GM18873 (cell line): ENCODE data around the gene STAT3.
"Not testable (repeated sequence)": the region's sequence is repeated elsewhere in the genome, so short reads cannot be mapped to it uniquely, and the experiment has no call there.

Experiments used
- ATAC-seq: cut with Tn5 transposase; IDR thresholded peaks from one replicate; pipeline ENCODE4 v1.9.1; 2021; ENCODE audit warnings: mild to moderate bottlenecking, moderate library complexity, moderate number of reproducible peaks; ENCODE audit not compliant: unreplicated experiment, low FRiP score

Gene STAT3

DNA sequence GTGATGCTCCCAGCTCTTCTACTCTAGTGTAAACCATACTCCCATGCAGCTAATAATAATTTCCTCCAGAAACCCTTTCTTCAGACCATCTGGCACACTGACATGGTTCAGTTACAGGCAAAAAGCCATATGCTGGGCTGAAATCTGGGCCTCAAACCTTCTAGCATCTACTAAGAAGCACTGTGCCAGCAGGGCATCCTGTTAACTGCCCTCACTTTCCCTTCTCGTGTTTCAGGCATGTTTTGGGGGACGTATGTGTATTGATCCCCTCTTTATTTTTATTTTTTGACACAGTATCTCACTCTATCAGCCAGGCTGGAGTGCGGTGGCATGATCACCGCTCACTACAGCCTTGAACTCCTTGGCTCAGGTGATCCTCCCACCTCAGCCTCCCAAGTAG, 66.7 kb downstream of the STAT3 start:
- ATAC-seq, result no peak

GRCh38 chr17:42317967-42318366, 70.3 kb downstream of the STAT3 start:
- ATAC-seq, result not testable (repeated sequence)

- ATAC-seq, result no peak
These were observed 70.9 kb downstream of the STAT3 start for GRCh38 chr17:42317266-42317845.

DNA sequence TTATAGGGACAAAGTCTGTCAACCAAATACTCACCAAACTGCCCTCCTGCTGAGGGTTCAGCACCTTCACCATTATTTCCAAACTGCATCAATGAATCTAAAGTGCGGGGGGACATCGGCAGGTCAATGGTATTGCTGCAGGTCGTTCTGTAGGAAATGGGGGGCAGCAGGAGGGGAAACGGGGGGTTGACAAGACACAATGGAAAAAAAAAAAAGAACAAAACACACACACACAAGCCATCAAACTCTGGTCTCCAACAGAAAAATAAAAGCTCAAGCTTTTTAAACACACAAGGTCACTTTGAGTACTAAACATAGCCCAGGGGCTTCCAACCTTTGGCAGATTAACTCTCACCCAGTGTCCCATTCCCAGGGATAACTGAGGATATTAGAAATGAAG, 71.5 kb downstream of the STAT3 start:
- no peak for ATAC-seq

GRCh38 chr17:42315402-42316156, 72.7 kb downstream of the STAT3 start:
- ATAC-seq, result no peak

DNA sequence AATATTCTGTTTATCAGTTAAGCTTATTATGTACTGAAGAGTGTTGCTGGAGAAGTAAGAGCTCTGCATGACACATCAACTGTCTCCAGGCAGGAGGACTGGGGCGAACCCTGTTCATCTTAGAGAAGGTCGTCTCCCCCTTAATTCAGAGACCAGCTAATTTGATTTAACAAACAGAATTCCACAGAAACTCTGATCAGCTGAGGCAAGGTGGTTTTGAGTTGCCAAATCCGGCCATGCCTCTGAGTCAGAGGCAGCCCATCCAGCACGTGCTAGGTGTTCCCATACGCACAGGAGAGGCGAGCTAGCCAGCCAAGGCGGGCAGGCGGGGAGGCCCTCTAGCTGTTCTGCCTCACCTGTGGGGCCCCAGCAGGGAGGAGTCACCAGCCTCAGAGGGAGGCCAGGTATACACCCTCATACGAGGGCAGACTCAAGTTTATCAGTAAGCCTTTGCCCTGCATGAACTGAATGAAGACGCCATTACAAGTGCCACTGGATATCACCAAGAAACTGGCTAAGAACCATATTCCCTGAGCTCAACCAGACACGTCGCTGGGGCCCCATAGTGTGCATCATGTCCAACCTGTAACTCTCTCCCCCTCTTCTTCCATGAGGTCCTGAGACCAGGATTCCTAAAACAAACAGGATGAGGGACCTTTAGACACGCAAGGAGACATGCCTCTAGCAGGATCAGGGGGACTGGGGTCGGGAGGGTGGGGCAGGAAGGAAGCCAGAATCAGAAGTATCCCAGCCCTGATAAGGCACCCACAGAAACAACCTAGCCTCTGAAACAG, 74.3 kb downstream of the STAT3 start:
- ATAC-seq, result no peak

DNA sequence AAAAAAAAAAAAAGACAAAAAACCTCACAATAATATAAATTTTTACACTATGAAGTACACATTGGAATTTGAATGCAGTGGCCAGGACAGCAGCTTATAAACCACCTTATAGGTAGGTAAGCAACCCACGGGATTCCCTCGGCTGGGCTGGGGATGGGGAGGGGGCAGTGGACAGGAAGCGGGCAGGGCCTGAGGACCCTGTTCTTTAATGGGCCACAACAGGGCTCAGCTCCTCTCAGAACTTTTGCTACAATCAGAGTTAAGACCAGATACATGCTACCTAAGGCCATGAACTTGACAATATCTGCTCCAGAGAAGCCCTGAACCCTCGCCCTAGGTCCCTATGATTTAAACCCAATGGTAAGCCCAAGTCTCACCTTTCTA, 74.9 kb downstream of the STAT3 start:
- no peak for ATAC-seq

DNA sequence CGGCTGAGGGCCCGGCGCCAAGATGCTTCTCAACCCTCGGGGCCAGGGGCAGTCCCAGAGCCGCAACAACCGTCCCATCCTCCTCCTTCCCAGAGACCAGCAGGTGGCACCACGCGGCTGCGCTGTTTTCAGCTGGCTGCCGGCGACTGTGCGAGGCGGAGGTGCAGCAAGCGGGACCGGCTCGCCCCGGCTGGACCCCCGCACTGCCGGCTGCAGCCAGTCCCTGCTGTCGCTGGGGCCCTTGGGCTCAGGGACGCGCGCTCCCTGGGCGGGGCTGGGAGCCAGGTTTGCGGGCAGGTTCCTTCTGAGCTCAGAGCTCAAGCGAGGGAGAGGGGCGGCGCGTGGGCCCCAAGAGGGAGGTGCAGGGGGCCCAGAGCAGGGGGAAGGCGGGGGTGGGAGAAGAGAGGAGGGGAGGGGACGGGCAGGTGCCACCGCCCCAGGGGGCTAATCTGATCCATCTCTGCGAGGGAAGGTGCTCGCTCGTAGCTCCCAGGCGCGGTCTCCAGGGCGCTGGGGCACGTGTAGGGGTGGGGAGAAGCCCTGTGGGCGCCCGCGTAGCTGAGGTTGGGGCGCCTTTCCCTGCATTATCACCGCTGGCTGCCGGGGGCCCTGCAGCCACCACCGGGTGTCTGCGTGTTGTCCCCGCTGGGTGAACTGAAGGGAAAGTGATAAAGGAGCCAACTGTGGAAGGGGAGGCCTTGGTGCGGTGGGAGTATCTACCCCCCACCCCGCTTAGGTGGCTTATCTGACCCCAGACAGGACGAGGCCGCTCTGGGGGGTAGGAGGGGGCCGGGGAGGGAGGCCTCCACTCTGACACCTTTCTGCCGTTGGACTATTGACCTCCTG, 75.7 kb downstream of the STAT3 start:
- ATAC-seq, result no peak

GRCh38 chr17:42312035-42312284, 76.3 kb downstream of the STAT3 start:
- no peak for ATAC-seq

DNA sequence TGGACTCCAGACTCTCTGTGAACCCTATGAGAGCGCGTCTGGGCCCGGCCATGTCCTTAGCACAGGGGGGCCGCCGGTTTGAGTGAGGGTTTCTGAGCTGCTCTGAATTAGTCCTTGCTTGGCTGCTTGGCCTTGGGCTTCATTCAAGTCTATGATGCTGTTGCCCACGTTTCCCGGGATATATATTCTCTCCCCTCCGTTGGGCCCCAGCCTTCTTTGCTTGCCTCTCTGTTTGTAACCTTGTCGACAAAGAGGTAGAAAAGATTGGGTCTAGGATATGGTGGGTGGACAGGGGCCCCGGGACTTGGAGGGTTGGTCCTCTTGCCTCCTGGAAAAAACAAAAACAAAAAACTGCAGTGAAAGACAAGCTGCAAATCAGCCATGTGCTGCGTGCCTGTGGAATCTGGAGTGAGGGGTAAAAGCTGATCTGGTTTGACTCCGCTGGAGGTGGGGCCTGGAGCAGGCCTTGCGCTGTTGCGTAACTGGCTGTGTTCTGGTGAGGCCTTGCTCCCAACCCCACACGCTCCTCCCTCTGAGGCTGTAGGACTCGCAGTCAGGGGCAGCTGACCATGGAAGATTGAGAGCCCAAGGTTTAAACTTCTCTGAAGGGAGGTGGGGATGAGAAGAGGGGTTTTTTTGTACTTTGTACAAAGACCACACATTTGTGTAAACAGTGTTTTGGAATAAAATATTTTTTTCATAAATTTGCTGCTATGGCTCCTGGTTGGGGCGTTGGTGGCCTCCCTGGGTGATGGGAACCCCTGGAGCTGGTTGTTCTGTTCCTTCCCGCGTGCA, 76.8 kb downstream of the STAT3 start:
- ATAC-seq, result no peak

GRCh38 chr17:42310787-42311215, 77.4 kb downstream of the STAT3 start:
- no peak for ATAC-seq

- ATAC-seq, result no peak
These were observed 78.1 kb downstream of the STAT3 start for GRCh38 chr17:42309986-42310786.

DNA sequence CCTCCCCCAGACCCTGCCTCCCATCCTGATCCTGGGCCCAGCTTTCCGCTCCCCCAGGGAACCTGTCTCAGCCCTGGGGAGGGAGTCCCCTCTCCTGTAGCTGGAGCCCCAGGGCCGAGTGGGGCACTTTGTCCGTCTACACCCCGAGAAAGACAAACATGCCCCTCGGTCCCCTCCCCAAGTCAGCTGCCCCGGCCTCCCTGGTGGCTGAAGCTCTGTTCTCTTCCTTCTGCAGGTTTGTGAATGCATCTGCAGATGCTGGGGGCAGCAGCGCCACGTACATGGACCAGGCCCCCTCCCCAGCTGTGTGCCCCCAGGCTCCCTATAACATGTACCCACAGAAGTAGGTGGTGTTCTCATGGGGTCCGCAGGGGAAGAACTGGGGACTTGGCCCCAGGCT, 79.1 kb downstream of the STAT3 start:
- ATAC-seq, result no peak

- no peak for ATAC-seq
These were observed 79.8 kb downstream of the STAT3 start for GRCh38 chr17:42308446-42308845.

DNA sequence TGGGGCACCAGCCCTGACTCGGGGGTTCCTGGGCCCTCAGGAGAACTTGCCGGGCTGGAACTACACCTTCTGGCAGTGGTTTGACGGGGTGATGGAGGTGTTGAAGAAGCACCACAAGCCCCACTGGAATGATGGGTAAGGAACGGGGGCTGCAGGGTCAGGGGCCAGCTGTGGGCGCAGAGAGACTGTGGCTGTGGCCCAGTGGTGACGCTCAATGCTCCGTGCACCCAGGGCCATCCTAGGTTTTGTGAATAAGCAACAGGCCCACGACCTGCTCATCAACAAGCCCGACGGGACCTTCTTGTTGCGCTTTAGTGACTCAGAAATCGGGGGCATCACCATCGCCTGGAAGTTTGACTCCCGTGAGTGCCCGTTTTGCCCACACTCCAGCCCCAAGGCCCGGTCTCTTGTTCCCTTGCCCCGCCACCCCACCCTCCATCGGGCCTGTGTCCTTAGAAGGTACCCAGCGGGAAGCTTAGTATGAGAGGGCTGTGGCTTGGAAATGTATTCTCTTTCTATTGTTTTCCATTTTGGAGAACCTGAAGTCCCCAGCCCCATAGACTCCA, 80.8 kb downstream of the STAT3 start:
- ATAC-seq, result no peak

DNA sequence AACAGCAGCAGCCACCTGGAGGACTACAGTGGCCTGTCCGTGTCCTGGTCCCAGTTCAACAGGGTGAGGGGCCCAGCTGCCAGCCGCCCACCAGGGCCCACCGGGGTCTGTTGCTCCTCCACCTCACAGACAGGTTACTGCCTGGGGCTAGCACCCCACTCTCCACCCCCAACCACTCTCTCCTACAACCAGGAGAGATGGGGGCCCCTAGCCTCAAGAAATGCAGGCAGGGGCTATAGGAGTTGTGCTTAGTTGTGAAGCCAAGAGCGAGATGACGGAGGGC, 81.9 kb downstream of the STAT3 start:
- ATAC-seq, result no peak

GRCh38 chr17:42305543-42306384, 82.5 kb downstream of the STAT3 start:
- ATAC-seq, result no peak

- ATAC-seq, result not testable (repeated sequence)
These were observed 83.3 kb downstream of the STAT3 start for GRCh38 chr17:42305031-42305330.
